Neural cell (in vitro differentiated cells): ENCODE results near the gene RERE.

Source experiments
- EP300 ChIP-seq: fragments of 450-650 bp; conservative IDR thresholded peaks from 2 replicates; pipeline ENCODE4 v1.6.1; 2014; ENCODE audit warnings: antibody characterized with exemption, mild to moderate bottlenecking, moderate library complexity; ENCODE audit not compliant: poor library complexity, severe bottlenecking
- EZH2 ChIP-seq: fragments of 200-600, 300-800 bp; shearing (Covaris generic), sonication (generic); IDR thresholded peaks from 2 replicates; pipeline ENCODE4 v1.6.1; 2014; ENCODE audit warnings: antibody characterized with exemption, low read length, borderline replicate concordance, mild to moderate bottlenecking; ENCODE audit not compliant: insufficient read depth, poor library complexity, severe bottlenecking
- MXI1 ChIP-seq: fragments of 450-650 bp; conservative IDR thresholded peaks from 2 replicates; pipeline ENCODE4 v1.6.1; 2014; ENCODE audit warnings: antibody characterized with exemption, mild to moderate bottlenecking; ENCODE audit not compliant: poor library complexity, severe bottlenecking
- POLR2AphosphoS5 ChIP-seq: IDR thresholded peaks from 2 replicates; pipeline ENCODE4 v1.6.1; 2012
- RAD21 ChIP-seq: fragments of 450-650 bp; conservative IDR thresholded peaks from 2 replicates; pipeline ENCODE4 v1.6.1; 2014; ENCODE audit warnings: antibody characterized with exemption, mild to moderate bottlenecking, moderate library complexity
- REST ChIP-seq: IDR thresholded peaks from 2 replicates; pipeline ENCODE4 v1.6.1; 2012; ENCODE audit warnings: borderline replicate concordance
- SMC3 ChIP-seq: fragments of 450-650 bp; conservative IDR thresholded peaks from 2 replicates; pipeline ENCODE4 v1.6.1; 2014; ENCODE audit warnings: antibody characterized with exemption, mild to moderate bottlenecking, moderate library complexity; ENCODE audit not compliant: poor library complexity
- TAF1 ChIP-seq: IDR thresholded peaks from 2 replicates; pipeline ENCODE4 v1.6.1; 2012; ENCODE audit warnings: low read depth
- TF ChIP-seq, protein P1 (sequence below): fragments of 450-650 bp; IDR thresholded peaks from 2 replicates; pipeline ENCODE4 v1.5.1; 2014; ENCODE audit warnings: antibody characterized with exemption, mild to moderate bottlenecking, moderate library complexity; ENCODE audit not compliant: poor library complexity, severe bottlenecking

DNA sequence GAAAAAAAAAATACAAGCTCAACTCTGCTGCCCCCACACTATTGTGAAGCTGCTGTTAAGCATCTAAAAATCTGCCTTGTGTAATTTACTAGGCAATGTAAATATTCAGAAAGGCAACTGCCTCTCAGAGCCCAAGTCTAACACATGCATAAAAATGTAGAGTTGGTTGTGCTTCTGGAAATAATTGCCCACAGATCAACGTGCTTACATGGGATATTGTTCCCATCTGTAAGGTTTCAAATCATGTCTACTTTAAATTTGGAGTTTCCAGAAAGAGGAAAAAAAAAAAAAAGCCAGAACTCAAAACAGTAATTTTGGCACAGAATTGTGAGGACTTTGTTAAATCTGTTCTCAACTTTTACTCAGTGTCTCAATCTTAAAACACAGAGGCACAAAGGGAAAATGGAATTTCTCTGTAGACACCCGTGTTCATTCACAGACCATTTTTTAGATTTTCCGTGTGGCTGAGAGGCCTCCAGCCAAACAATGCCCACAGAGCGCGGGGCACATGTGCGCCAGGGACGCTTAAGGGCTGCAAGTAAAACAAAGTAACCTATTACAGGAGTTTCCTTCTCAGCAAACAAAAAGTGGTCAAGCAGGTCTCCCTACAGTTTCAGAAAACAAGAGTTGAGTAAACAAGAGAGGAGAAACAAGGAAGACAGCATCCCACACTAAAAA is 115.5 kb downstream of the RERE start:
- TF ChIP-seq RAD21 = no peak
- TF ChIP-seq, protein P1, sequence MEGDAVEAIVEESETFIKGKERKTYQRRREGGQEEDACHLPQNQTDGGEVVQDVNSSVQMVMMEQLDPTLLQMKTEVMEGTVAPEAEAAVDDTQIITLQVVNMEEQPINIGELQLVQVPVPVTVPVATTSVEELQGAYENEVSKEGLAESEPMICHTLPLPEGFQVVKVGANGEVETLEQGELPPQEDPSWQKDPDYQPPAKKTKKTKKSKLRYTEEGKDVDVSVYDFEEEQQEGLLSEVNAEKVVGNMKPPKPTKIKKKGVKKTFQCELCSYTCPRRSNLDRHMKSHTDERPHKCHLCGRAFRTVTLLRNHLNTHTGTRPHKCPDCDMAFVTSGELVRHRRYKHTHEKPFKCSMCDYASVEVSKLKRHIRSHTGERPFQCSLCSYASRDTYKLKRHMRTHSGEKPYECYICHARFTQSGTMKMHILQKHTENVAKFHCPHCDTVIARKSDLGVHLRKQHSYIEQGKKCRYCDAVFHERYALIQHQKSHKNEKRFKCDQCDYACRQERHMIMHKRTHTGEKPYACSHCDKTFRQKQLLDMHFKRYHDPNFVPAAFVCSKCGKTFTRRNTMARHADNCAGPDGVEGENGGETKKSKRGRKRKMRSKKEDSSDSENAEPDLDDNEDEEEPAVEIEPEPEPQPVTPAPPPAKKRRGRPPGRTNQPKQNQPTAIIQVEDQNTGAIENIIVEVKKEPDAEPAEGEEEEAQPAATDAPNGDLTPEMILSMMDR = no peak
- no peak for TF ChIP-seq REST
- no peak for TF ChIP-seq EZH2
- TF ChIP-seq TAF1 = no peak
- no peak for TF ChIP-seq EP300
- no peak for TF ChIP-seq SMC3
- peak; percentile 74 for TF ChIP-seq MXI1
- no peak for TF ChIP-seq POLR2AphosphoS5
